Stimulated activated CD4-positive, alpha-beta T cell treated with anti-CD3 and anti-CD28 coated beads, Interleukin-1b, Interleukin-23, amount 100 ng/mL, for 1 hour (primary cell): ENCODE results near the gene ST3GAL3.

ENCODE experiments used
- DNase-seq, 2 donors: peaks; one replicate each; pipeline ENCODE4 v3.0.0-alpha.2; 2020; ENCODE audit warnings: low read depth in 2 of 2

The ST3GAL3 gene

GRCh38 chr1:43878440-43878839 lies 171.1 kb downstream of the ST3GAL3 start:
- no peak for DNase-seq

DNA sequence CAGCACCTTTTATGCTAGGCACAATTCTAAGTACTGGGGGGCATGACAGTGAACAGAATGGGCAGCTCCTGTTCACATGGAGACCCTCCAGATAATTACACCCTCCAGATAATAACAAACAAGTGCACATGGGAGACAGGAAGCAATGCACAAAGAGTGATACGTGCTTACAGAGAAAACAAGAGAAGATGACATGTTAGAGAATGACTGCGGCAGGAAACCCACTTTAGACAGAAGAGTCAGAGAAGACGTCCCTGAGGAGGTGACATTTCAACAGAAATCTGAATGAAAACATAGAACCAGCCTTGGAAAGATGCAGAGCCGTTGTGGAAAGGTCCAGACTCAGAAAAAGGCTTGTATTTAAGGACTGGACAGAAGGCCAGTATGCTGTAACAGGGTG lies 171.5 kb downstream of the ST3GAL3 start:
- no peak for DNase-seq

DNA sequence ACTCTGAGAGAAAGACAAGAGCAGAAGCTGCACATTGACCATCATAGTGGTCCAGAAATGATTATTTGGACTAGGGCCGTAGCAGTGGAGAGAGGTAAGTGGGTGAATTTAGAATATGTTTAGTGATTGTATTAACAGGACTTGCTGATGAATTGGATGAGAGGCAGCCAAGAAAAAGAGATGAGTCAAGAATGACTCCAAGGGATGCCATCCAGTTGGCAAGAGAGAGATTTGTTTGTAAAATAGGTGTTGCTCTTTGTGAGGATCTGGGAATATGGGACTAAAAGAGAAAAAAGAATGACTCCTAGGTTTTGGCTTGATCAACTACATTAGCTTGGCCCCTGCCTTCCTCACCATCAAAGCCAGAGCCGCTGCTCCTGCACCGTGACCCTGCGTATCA lies 172.1 kb downstream of the ST3GAL3 start:
- DNase-seq, result no peak

GRCh38 chr1:43879996-43880395 lies 172.7 kb downstream of the ST3GAL3 start:
- no peak for DNase-seq

DNA sequence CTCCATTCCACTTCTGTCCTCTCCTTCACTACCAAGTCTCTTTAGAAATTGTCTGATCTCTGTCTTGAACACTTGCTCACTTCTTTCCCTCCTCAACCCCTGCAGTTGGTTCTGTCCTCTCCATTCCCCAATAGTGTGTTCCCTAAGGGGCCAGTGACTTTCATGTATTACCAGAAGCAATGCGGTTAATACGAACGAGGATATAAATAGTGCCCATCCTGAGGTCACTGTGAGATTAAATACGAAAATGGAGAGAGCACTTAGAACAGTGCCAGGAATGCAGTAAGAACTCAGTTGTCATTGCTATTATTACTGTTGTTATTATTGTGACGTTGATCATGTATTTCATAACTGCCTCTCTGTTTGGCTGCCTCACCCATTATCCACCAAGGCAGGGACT lies 173.3 kb downstream of the ST3GAL3 start:
- no peak for DNase-seq

DNA sequence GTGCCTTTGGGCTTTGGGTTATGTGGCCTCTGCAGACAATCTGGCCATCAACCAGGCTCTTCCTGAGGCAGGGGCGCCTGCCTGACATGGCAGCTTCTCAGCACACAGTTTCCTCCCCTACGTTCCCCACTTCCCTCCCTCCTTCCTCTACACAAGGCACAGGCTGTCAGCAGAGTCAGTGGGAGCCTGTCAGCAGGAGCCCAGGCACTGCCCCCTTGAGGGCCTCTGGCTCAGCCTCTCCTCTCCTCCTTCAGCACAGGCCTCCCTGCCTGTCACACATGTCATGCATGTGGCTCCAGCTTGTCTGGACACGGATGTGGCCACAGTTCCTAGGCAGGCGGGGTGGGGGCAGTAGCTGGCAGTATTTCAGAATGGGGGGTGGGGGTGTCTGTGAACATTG lies 174.1 kb downstream of the ST3GAL3 start:
- no peak for DNase-seq

- DNase-seq, result no peak
Observed at GRCh38 chr1:43882763-43883162, 175.4 kb downstream of the ST3GAL3 start.

GRCh38 chr1:43883321-43883720 lies 176.0 kb downstream of the ST3GAL3 start:
- DNase-seq, result no peak

DNA sequence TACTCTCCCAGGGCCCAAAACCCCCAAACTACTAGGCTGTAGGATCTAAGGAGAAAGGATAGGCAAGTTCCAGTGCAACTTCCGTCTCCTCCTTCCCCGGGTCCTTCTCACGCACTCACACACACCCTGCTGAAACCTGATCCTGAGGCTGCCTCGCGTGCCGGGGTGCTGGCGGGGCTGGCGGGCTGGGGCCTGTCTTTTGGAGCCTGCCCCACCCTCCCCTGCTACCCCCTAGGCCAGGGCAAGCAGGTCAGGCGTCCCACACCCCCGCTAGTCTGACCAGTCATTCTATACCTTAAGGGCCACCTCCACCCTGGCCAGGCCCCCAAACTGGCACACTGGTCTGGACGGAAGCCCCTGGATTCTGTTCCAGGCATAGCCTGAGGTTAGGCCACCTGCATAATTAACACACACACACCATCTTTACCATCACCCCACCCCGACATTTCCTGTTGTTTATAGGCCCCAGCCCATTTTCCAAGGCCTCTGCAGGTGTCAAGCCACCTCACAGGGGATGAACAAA lies 178.0 kb downstream of the ST3GAL3 start:
- DNase-seq, result no peak

DNA sequence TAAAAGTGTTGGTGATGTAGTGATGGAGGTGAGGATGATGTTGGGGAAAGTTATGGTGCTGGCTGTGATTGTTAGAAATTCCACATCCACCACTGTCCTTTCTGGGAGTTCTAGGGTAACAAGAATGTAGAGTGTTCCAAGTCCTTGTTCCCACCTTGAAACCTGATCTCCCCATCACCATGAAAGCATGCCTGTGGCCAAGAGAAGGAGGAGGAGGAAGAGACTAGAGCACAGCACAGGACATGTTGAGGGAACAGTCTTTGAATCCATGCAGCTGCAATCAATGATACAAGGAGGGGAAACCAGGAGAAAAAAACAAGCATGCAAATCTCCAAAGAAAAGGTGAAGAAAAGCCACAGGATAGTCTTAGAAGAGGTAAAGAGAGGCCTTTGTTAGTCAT lies 180.4 kb downstream of the ST3GAL3 start:
- no peak for DNase-seq

- DNase-seq, result no peak
Observed at GRCh38 chr1:43890815-43891214, 183.5 kb downstream of the ST3GAL3 start.

DNA sequence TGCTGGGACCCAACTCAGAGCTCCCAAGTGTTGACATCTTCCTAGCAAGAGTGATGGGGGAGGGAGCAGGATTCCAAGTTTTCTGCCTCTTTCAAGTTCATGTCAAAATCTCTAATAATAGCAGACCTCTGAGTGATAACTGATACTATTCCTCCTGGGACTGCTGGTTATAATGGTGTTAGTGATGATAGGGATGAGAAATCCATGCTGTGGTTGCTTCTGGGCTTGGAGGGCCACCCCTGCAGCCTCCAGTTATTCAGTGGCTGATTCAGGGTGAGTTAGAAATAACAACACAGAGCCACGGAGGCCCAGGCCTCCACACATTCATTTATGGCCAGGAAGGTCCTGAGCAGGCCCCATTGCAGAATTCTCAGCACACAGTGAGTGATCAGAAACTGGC lies 185.7 kb downstream of the ST3GAL3 start:
- DNase-seq, result no peak

DNA sequence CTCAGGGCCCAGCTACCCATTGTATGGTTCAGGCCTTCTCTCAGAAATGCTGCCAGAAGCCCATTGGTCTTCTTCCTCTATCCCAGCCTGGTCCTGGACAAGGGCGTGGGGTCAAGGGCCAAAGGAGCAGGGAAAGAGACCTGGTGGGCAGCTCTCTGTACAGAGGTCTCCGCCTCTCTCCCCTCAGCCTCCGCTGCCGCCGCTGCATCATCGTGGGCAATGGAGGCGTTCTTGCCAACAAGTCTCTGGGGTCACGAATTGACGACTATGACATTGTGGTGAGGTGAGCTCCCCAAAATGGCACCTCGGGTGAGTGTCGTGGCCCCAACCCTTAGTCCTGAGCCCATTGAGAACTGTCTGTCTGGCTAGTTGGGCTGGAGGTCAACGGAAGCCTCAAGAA lies 191.6 kb downstream of the ST3GAL3 start:
- no peak for DNase-seq

GRCh38 chr1:43900386-43900785 lies 193.1 kb downstream of the ST3GAL3 start:
- no peak for DNase-seq

DNA sequence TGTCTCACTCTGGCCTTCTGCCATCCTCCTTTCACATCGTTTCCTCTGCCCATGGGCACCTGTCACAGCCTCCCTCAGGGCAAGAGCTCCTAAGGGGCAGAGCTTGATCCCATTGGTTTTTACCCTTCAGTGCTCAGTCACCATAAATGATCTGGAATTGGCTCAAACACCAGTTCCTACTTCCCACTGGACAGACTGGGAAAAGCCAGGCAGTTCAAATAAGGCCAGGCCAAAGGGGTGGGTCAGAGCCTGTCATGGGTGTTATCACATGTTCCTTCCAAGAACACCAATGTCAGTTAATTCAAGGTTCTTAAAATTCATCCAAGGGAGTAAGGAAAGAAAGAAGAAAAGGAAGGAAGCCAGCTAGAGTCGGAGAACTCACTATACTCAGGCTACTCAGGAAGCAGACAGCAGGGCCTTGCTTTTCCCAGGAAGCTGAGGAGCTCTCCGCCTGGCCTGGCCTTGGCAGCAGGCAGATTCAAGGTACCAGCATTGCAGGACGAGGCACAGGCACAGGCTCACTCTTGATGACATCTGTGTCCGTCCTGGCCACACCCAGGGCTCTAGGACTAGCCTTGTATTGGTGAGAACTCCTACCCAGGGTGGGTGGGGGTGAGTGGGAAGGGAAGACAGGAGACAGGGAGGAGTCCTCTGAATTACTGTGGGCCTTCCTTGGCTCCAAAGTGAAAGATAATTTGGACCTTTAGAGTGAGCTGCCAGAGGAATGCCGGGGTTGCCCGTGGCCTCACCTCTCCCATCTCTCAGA lies 194.0 kb downstream of the ST3GAL3 start:
- no peak for DNase-seq

DNA sequence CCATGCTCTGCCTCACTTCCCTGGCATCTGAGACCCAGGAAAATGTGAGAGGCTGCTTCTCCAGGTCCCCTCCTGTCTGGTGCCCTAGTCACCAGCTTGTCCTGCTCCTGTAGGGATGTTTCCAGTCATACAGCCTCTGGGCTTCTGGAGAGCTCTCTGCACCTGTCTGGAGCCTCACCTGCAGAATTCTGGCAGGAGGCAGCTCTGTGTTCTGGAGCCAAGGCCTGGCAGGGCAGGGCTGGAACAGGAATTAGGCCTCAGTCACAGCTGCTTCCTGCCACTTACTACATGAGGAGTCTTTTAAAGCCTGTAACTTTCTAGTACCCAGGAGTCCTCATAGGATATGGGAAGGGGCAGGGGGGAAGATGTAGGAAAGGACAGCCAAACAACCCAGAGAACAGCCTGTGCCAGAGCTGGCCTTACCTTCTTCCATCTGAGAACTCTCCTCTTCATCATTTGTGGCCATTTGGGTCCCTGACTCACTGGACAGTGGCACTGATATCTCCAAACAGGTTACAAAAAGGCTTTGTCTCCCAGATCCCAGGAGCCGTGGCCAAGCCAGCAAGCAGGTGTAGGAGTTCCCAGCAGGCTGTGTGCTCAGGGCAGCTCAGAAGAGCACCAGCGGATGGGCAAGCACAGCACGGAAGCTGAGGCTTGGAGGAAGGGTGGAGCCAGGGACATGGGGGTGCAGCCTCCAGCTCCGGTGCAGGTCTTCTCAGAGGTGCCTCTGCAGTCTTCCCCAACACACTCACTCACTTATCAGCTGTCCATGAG lies 194.9 kb downstream of the ST3GAL3 start:
- no peak for DNase-seq

GRCh38 chr1:43904660-43905551 lies 197.6 kb downstream of the ST3GAL3 start:
- no peak for DNase-seq

DNA sequence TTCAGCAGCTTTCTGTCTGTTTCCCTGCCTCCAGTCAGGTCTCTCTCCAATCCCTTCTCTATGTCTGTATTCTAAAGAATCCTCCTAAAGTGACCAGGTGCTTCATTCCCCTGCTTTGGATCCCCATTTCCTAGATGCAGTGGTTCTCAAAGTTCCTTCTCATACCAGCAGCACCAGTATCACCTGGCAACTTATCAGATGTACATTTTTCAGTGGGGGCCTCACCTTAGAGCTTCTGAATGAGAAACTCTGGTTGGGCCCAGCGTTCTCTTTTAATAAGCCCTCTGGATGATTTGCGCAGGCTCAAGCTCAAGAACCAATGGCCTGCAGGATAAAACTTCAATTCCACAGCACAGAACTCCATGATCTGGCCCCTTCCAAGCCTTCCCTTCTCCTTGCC lies 200.9 kb downstream of the ST3GAL3 start:
- no peak for DNase-seq

DNA sequence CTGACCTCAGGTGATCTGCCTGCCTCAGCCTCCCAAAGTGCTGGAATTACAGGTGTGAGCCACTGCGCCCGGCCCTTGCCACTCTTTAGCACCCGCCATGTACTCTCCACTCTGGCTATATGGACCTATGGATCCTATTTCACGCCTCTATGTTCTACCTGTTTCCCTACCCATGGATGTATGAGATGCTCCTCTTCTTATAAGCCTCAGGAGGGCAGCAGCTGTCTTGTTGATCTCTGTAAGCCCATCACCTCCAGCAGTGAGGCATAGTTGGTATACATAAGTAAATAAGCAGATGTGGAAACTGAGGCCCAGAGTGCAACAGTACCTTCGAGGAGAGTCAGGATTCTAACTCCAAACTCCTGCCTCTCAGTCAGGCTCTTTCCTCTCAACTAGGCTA lies 201.5 kb downstream of the ST3GAL3 start:
- DNase-seq, result no peak

- DNase-seq, result no peak
Observed at GRCh38 chr1:43910343-43910742, 203.0 kb downstream of the ST3GAL3 start.

- no peak for DNase-seq
Observed at GRCh38 chr1:43912607-43913006, 205.3 kb downstream of the ST3GAL3 start.

GRCh38 chr1:43913051-43913501 lies 205.7 kb downstream of the ST3GAL3 start:
- DNase-seq, result no peak
